ENCODE measurements around the gene OPRM1.

- TF ChIP-seq CTCF (IDR thresholded peaks at IDR 0.05 in 2 of 3, conservative IDR thresholded peaks at IDR 0.05 in 1 of 3; ENCODE audit: borderline replicate concordance in 1 of 3, insufficient read depth in 1 of 3, low read depth in 2 of 3, low read length in 2 of 3) (no peak), POLR2A (IDR thresholded peaks at IDR 0.05; ENCODE audit: borderline replicate concordance, extremely low read depth, insufficient read depth, insufficient read length) (no peak)
Observed at GRCh38 chr6:154170106-154170505, 131.1 kb downstream of the OPRM1 start.
